Mesothelial cell of epicardium (in vitro differentiated cells): ENCODE results near the gene SHB. TPM values are rescaled to one million over a fixed set of nuclear protein-coding genes. Genes with fewer than 3 reads are reported as not detected.

Experiments used
- DNase-seq, 2 experiments: peaks; one replicate each; pipeline ENCODE4 v3.0.0; 2021; ENCODE audit warnings: low spot score in 2 of 2; ENCODE audit not compliant: unreplicated experiment in 2 of 2
- H3K27ac Mint-ChIP-seq: 2 replicates; pipeline ENCODE4 v1.8.0; 2021; ENCODE audit warnings: mixed read lengths
- H3K27me3 Mint-ChIP-seq: 2 replicates; pipeline ENCODE4 v1.8.0; 2021; ENCODE audit warnings: low read depth, mixed read lengths
- H3K36me3 Mint-ChIP-seq: 2 replicates; pipeline ENCODE4 v1.8.0; 2021; ENCODE audit warnings: mixed read lengths
- H3K4me1 Mint-ChIP-seq: 2 replicates; pipeline ENCODE4 v1.8.0; 2021; ENCODE audit warnings: mixed read lengths
- H3K4me3 Mint-ChIP-seq: 2 replicates; pipeline ENCODE4 v1.8.0; 2021; ENCODE audit warnings: mild to moderate bottlenecking, moderate library complexity, mixed read lengths
- H3K9me3 Mint-ChIP-seq: 2 replicates; pipeline ENCODE4 v1.8.0; 2021; ENCODE audit warnings: mixed read lengths
- total RNA-seq: library from RNA; stranded (reverse); gene quantifications from 3 replicates; pipeline ENCODE4 v1.2.1, GENCODE V29; 2021
- TF ChIP-seq, protein P1 (sequence below): fragments of 200-600 bp; sonication (generic); IDR thresholded peaks from one replicate; pipeline ENCODE4 v1.5.0; 2021; ENCODE audit warnings: antibody characterized with exemption; ENCODE audit not compliant: unreplicated experiment

SHB gene
- total RNA-seq, 1 donor from 2014 or later: 35.5 TPM

DNA sequence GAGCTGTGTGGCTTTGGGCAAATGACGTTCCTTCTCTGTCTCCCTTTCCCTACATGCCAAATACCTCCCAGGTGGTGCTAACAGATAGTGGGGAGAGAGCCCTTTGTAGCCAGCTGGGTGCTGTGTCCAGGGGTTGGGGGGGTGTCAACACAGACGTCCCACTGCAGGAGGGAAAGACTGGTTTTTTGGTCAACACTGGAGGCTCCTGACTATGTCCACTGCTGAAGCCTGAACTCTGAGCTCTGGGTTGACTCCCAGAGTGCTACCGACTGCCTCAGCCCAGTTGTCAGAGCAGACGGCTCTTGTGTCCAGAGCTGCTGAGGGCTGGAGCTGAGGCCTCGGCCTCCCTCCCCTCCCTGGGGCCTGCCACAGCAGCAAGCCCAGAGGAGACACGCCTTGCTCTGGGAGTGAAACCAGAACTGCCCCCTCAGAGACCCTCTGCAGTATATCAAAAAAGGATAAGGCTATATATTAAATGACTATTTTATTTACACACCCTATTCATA is 150.3 kb downstream of the SHB start:
- no peaks in the 10 kb centered on the region for H3K9me3 Mint-ChIP-seq
- H3K27ac Mint-ChIP-seq: no peak overlapping the region
- H3K36me3 Mint-ChIP-seq: peaks cover 2% of the 10 kb centered on the region
- no peak overlapping the region for H3K4me3 Mint-ChIP-seq
- TF ChIP-seq, protein P1, sequence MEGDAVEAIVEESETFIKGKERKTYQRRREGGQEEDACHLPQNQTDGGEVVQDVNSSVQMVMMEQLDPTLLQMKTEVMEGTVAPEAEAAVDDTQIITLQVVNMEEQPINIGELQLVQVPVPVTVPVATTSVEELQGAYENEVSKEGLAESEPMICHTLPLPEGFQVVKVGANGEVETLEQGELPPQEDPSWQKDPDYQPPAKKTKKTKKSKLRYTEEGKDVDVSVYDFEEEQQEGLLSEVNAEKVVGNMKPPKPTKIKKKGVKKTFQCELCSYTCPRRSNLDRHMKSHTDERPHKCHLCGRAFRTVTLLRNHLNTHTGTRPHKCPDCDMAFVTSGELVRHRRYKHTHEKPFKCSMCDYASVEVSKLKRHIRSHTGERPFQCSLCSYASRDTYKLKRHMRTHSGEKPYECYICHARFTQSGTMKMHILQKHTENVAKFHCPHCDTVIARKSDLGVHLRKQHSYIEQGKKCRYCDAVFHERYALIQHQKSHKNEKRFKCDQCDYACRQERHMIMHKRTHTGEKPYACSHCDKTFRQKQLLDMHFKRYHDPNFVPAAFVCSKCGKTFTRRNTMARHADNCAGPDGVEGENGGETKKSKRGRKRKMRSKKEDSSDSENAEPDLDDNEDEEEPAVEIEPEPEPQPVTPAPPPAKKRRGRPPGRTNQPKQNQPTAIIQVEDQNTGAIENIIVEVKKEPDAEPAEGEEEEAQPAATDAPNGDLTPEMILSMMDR: no peak
- no peak for DNase-seq
- peaks cover 39% of the 10 kb centered on the region for H3K4me1 Mint-ChIP-seq
- H3K27me3 Mint-ChIP-seq: no peaks in the 10 kb centered on the region

DNA sequence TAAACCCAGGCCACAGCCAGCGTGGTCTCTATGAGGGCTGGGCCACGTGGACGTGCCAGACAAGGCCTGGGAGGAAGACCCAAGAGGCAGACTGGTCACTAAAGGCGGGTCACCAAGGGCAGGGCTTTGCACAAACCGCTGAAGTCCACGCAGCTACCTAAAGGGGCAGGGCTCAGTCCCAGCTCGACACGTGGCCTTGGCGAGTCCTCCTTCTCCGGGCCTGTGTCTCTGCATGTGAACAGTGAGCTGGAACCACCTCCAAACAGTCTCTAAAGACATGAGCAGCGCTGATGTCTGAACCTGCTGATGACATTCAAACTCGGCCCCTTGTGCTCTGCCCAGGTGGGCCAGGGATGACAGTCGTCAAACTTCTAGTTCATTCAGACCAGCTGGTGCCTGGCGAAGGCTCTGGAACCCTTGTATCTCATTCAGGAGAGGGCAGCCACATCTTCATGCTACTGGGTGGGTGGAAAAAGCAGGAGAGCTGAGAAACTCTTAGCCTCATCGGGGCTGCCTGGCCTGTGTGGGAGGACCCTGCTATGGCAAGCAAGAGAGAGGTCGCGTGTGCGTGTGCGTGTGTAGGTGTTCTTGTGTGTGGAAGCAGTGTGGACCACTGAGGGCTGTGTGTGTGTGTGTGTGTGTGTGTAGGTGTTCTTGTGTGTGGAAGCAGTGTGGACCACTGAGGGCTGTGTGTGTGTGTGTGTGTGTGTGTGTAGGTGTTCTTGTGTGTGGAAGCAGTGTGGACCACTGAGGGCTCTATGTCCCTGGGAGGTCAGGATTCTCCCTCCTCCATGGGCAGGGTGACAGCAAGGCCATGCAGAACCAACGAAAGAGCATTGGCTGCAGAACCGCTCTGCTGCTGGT is 151.0 kb downstream of the SHB start:
- no peak for DNase-seq
- H3K4me3 Mint-ChIP-seq: no peak overlapping the region
- H3K9me3 Mint-ChIP-seq: no peaks in the 10 kb centered on the region
- peaks cover 2% of the 10 kb centered on the region for H3K36me3 Mint-ChIP-seq
- TF ChIP-seq, protein P1: no peak
- peak overlapping the region; percentile 43 for H3K27ac Mint-ChIP-seq
- no peaks in the 10 kb centered on the region for H3K27me3 Mint-ChIP-seq
- peaks cover 39% of the 10 kb centered on the region for H3K4me1 Mint-ChIP-seq

DNA sequence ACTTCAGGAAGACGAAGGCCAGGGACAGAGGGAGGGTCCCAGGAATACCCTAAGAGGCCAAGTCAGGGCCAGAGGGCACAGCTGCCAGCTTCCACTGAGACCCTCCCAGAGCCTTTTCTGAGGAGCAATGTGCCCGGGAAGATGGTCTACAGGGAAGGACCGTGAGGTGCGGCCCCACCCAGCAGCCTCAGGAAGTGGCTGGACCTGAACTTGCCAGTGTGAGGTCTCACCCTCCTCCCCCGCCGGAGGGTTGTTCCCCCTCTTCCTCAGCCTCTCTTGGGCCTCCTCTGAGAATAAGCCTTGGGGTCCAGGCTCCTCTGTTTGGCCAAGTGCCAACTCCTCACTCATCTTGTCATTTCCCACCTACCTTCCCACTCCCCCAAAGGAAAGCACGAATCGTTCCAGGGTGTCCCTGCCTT is 151.7 kb downstream of the SHB start:
- peaks cover 2% of the 10 kb centered on the region for H3K36me3 Mint-ChIP-seq
- no peak overlapping the region for H3K4me3 Mint-ChIP-seq
- H3K4me1 Mint-ChIP-seq: peaks cover 32% of the 10 kb centered on the region
- H3K9me3 Mint-ChIP-seq: no peaks in the 10 kb centered on the region
- H3K27me3 Mint-ChIP-seq: no peaks in the 10 kb centered on the region
- peak overlapping the region; percentile 80 for H3K27ac Mint-ChIP-seq
- TF ChIP-seq, protein P1: no peak
- DNase-seq: no peak

DNA sequence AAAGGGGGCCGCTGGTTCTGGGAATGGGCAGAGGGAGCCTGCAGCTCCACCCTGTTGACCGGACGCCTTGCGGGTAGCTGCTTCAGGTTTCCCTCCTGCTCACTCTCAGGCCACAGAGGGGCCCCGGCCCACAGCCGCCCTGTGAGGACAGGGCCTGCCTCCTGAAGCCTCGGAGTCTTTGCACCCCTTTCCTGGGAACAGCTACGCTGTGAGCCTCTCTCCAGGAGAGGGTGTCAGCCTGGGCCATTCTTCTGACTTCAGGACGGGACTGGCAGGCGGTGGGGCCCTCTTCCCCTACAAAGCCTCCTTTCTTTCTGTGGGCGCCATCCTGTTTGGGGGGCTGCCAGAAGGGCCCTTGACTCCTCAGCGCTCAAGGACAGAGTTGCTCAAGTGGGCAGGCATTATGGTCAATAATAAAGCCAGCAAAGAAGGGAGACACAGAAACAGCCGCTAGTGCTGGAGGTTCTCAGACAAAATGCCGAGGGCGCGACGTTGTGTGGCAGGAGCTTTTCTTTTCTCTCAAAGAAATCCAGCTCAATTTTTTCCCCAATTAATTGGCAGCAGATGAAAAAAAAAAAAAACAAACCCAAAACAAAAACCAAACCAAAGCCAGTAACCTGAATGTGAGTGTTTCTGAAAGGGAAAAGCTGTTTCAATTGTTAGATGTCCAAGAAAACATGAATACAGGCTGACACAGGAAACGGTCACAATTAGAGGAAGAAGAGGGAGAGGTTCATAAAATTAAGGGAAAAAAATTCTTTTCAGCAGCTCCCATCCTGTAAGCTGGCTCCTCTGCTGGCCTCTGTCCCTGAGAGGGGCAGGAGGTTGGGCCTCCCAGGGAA is 152.3 kb downstream of the SHB start:
- Mint-ChIP-seq H3K9me3 (no peaks in the 10 kb centered on the region), H3K36me3 (peaks cover 2% of the 10 kb centered on the region), H3K27ac (peak overlapping the region; percentile 80), H3K4me1 (peaks cover 26% of the 10 kb centered on the region), H3K4me3 (no peak overlapping the region), H3K27me3 (no peaks in the 10 kb centered on the region)
- TF ChIP-seq, protein P1: no peak
- DNase-seq: no peak

DNA sequence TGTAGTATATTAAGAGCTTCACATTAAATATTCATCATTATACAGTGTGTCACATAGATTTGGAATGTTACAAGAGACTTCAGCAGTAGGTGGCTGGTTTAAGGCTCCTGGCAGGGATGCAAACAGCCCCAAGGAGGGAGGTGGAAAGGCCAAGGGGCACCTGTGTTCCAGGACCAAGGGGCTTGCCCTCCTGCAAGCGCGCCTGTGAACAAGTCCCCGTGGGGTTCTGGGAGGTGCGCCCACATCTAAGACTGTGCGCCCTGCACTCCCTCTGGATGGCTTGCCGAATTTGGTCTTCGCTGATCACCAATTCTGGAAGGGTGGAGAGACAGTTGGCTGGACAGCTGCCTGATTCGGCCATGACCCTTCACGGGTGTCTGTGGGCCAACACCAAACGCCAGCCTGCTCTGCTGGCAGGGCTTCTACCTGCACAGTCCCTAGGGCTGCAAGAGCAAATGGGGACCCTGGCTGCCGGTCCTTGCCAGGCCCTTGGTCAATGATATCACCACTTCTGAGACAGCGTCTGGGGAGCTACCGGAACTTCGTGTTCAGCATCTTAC is 153.0 kb downstream of the SHB start:
- Mint-ChIP-seq H3K9me3 (no peaks in the 10 kb centered on the region), H3K4me1 (peaks cover 19% of the 10 kb centered on the region), H3K27me3 (no peaks in the 10 kb centered on the region), H3K27ac (peak overlapping the region; percentile 56), H3K4me3 (no peak overlapping the region), H3K36me3 (peaks cover 2% of the 10 kb centered on the region)
- no peak for DNase-seq
- TF ChIP-seq, protein P1: no peak
